SK-N-SH (cell line): ENCODE measurements around the gene MAP4K3. TPM values are rescaled to one million over a fixed set of nuclear protein-coding genes. Genes with fewer than 3 reads are reported as not detected.

Experiments
- CTCF ChIA-PET: fragments of 300-600, 350-600 bp; formaldehyde crosslinking; extraction: SDS; loops from one replicate; lab custom pipeline; 2021; lab: Yijun Ruan, JAX
- POLR2A ChIA-PET: fragments of 350-600 bp; sonication (Branson Sonifier 250); formaldehyde crosslinking; extraction: SDS; loops from one replicate; lab custom pipeline; 2020; ENCODE audit warnings: antibody characterized with exemption, inconsistent platforms; lab: Yijun Ruan, JAX
- DNase-seq: peaks from one replicate; pipeline ENCODE4 v3.0.0; 2012
- H2AFZ ChIP-seq: fragments of 200-600 bp; sonication (generic); 2 replicates; pipeline ENCODE4 v1.8.1; 2016; ENCODE audit warnings: antibody characterized with exemption, mild to moderate bottlenecking, low read depth
- H3F3A ChIP-seq: fragments of 200-600 bp; sonication (generic); replicated peaks from 2 replicates; pipeline ENCODE3; 2016; ENCODE audit warnings: antibody characterized with exemption, mild to moderate bottlenecking; ENCODE audit not compliant: insufficient read depth
- H3K27ac ChIP-seq, 2 experiments: fragments of 200-500 bp in 1 of 2; fragments of 200-600 bp in 1 of 2; sonication (Bioruptor generic) in 1 of 2; sonication (generic), shearing (Covaris generic) in 1 of 2; 2 replicates each; pipeline versions ENCODE4 v1.5.1 to v1.6.1; 2014 to 2016; ENCODE audit warnings: low read depth in 2 of 2, inconsistent platforms in 1 of 2, low read length in 1 of 2, mild to moderate bottlenecking in 1 of 2, mixed read lengths in 1 of 2
- H3K27me3 ChIP-seq: fragments of 200-600 bp; sonication (generic), shearing (Covaris generic); 2 replicates; pipeline ENCODE4 v1.6.1; 2016; ENCODE audit warnings: mixed run types; ENCODE audit not compliant: insufficient read depth
- H3K36me3 ChIP-seq, 2 experiments: fragments of 200-500 bp in 1 of 2; fragments of 200-600 bp in 1 of 2; sonication (Bioruptor generic) in 1 of 2; sonication (generic) in 1 of 2; replicated peaks in 1 of 2; 2 replicates each; pipeline versions ENCODE3 to v1.5.1; 2014 to 2016; ENCODE audit warnings: low read length in 1 of 2, mild to moderate bottlenecking in 1 of 2; ENCODE audit not compliant: insufficient read depth in 2 of 2, control insufficient read depth in 1 of 2
- H3K4me1 ChIP-seq, 2 experiments: fragments of 200-500 bp in 1 of 2; fragments of 200-600 bp in 1 of 2; sonication (Bioruptor generic) in 1 of 2; sonication (generic), shearing (Covaris generic) in 1 of 2; 2 replicates each; pipeline versions ENCODE4 v1.5.1 to v1.6.1; 2014 to 2016; ENCODE audit warnings: low read depth in 1 of 2, low read length in 1 of 2, mixed run types in 1 of 2; ENCODE audit not compliant: insufficient read depth in 2 of 2, control insufficient read depth in 1 of 2
- H3K4me2 ChIP-seq: fragments of 200-600 bp; sonication (generic), shearing (Covaris generic); 2 replicates; pipeline ENCODE4 v1.6.1; 2017; ENCODE audit warnings: mixed run types
- H3K4me3 ChIP-seq, 2 experiments: fragments of 200-500 bp in 1 of 2; fragments of 200-600 bp in 1 of 2; sonication (Bioruptor generic) in 1 of 2; sonication (generic), shearing (Covaris generic) in 1 of 2; 2 replicates each; pipeline versions ENCODE4 v1.5.1 to v1.8.1; 2014 to 2016; ENCODE audit warnings: low read depth in 2 of 2, inconsistent platforms in 1 of 2, low read length in 1 of 2, mild to moderate bottlenecking in 1 of 2, mixed read lengths in 1 of 2, moderate library complexity in 1 of 2
- H3K79me2 ChIP-seq: fragments of 200-600 bp; sonication (generic); 2 replicates; pipeline ENCODE4 v1.8.1; 2017; ENCODE audit warnings: mild to moderate bottlenecking; ENCODE audit not compliant: insufficient read depth
- H3K9ac ChIP-seq: fragments of 200-600 bp; sonication (generic); 2 replicates; pipeline ENCODE4 v1.6.1; 2017; ENCODE audit warnings: mixed run types
- H3K9me2 ChIP-seq: fragments of 200-600 bp; sonication (generic); 2 replicates; pipeline ENCODE4 v1.6.1; 2017; ENCODE audit warnings: mixed run types
- H3K9me3 ChIP-seq: fragments of 200-600 bp; sonication (generic); 2 replicates; pipeline ENCODE4 v1.6.1; 2017; ENCODE audit warnings: mixed run types, mild to moderate bottlenecking, moderate library complexity
- H4K20me1 ChIP-seq: fragments of 200-600 bp; sonication (generic); 2 replicates; pipeline ENCODE4 v1.6.1; 2017; ENCODE audit warnings: mild to moderate bottlenecking, mixed run types; ENCODE audit not compliant: insufficient read depth
- CHD2 ChIP-seq: fragments of 150-350 bp; IDR thresholded peaks from 2 replicates; pipeline ENCODE4 v1.6.1; 2018; ENCODE audit warnings: low read length; ENCODE audit not compliant: partially characterized antibody
- ELF1 ChIP-seq: IDR thresholded peaks from 2 replicates; pipeline ENCODE4 v1.4.0; 2012
- EZH2phosphoT487 ChIP-seq: fragments of 200-600 bp; sonication (generic); IDR thresholded peaks from 2 replicates; pipeline ENCODE4 v1.6.1; 2017; ENCODE audit warnings: low read depth, mixed run types, mild to moderate bottlenecking, antibody characterized with exemption, moderate library complexity, borderline replicate concordance
- FOXJ3 ChIP-seq: sonication (generic); formaldehyde crosslinking; IDR thresholded peaks from 2 replicates; pipeline ENCODE4 v1.5.1; 2020; ENCODE audit warnings: mild to moderate bottlenecking, missing genetic modification reagents
- FOXM1 ChIP-seq: IDR thresholded peaks from 2 replicates; pipeline ENCODE4 v1.4.0; 2012; ENCODE audit warnings: low read depth, mild to moderate bottlenecking
- GATA2 ChIP-seq: sonication (generic); formaldehyde crosslinking; IDR thresholded peaks from 2 replicates; pipeline ENCODE4 v1.5.0; 2020; ENCODE audit warnings: mild to moderate bottlenecking, missing genetic modification reagents
- IRF3 ChIP-seq: fragments of 150-350 bp; IDR thresholded peaks from 2 replicates; pipeline ENCODE4 v1.6.1; 2016; ENCODE audit warnings: mild to moderate bottlenecking, low read depth, low read length
- MAX ChIP-seq: IDR thresholded peaks from 2 replicates; pipeline ENCODE4 v1.4.0; 2012; ENCODE audit warnings: low read depth
- MXI1 ChIP-seq: IDR thresholded peaks from 2 replicates; pipeline ENCODE4 v1.6.1; 2012; ENCODE audit warnings: mild to moderate bottlenecking, low read depth, low read length, improper control_type of control experiment
- NFIC ChIP-seq: IDR thresholded peaks from 2 replicates; pipeline ENCODE4 v1.4.0; 2012; ENCODE audit warnings: borderline replicate concordance
- POLR2AphosphoS5 ChIP-seq: IDR thresholded peaks from 2 replicates; pipeline ENCODE4 v1.6.1; 2012; ENCODE audit warnings: low read depth, low read length
- RAD21 ChIP-seq: IDR thresholded peaks from 2 replicates; pipeline ENCODE4 v1.6.1; 2012; ENCODE audit warnings: mild to moderate bottlenecking, low read length
- RFX5 ChIP-seq: IDR thresholded peaks from 2 replicates; pipeline ENCODE4 v1.6.1; 2012; ENCODE audit warnings: mild to moderate bottlenecking, improper control_type of control experiment, low read length
- RXRA ChIP-seq: IDR thresholded peaks from 2 replicates; pipeline ENCODE4 v1.4.0; 2012; ENCODE audit warnings: low read depth, mild to moderate bottlenecking, borderline replicate concordance
- SIN3A ChIP-seq: IDR thresholded peaks from 2 replicates; pipeline ENCODE4 v1.6.1; 2012; ENCODE audit warnings: low read depth, mild to moderate bottlenecking, low read length, moderate library complexity, borderline replicate concordance
- SMC3 ChIP-seq: IDR thresholded peaks from 2 replicates; pipeline ENCODE4 v1.6.1; 2012; ENCODE audit warnings: low read depth, low read length, improper control_type of control experiment
- YY1 ChIP-seq: IDR thresholded peaks from 2 replicates; pipeline ENCODE4 v1.4.0; 2012; ENCODE audit warnings: low read depth, mild to moderate bottlenecking
- WGBS: methylation state at CpG from one replicate; pipeline ENCODE4 v1.1.6; 2017; ENCODE audit warnings: low lambda C conversion rate; 5-methylcytosine and 5-hydroxymethylcytosine counted together
- polyA plus RNA-seq, 3 experiments: library from polyadenylated mRNA; depleted of rRNA; stranded (reverse); fragments of >200 nt; gene quantifications; 2 replicates each; pipeline ENCODE4 v1.2.3, GENCODE V29; 2012
- TF ChIP-seq, protein P1 (sequence below): IDR thresholded peaks from 2 replicates; pipeline ENCODE4 v1.6.1; 2012; ENCODE audit warnings: mild to moderate bottlenecking, low read depth, low read length, moderate library complexity
- TF ChIP-seq, protein P2 (sequence below): IDR thresholded peaks from 2 replicates; pipeline ENCODE4 v1.4.0; 2012; ENCODE audit warnings: low read depth, borderline replicate concordance

Gene MAP4K3
- polyA plus RNA-seq, 1 of the 3 experiments (the other 2 are of a cell fraction): 8.8 TPM

DNA sequence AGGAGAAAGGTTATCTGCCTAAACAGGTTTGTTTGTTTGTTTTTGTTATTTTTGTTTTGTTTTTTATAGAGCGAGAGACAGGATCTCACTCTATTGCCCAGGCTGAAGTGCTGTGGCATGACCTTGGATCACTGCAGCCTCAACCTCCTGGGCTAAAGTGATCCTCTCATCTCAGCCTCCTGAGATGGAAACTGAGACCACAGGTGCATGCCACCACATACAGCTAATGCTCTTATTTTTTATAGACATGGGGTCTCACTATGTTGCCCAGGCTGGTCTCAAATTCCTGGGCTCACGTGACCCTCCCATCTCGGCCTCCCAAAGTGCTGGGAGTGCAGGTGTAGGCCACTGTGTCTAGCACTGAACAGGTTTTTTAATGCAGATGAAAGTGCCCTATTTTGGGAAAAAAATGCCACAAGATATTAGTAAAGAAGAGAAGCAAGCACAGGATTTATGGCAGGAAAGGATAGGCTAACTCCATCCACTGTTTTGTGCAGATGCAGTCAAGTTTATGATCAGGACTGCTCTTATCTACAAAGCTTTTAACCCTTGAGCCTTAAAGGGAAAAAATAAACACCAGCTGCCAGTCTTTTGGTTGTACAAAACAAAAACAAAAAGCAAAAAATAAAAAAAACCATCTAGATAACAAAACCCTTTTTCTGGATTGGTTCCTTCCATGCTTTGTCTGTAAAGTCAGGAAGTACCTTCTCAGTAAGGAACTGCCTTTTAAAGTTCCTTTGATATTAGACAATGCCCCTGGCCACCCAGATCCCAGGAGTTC, 29.4 kb downstream of the MAP4K3 start:
- H3K27me3 ChIP-seq: no peaks in the 10 kb centered on the region
- whole genome bisulfite sequencing: 96% methylated on average over 3 of the region's 3 CpGs
- H3K4me3 ChIP-seq: no peak overlapping the region
- no peaks in the 10 kb centered on the region for H3K36me3 ChIP-seq
- H4K20me1 ChIP-seq: peaks cover 12% of the 10 kb centered on the region; the same call in 1 of the 2 replicates
- H3K4me1 ChIP-seq: peaks cover 6 to 39% of the 10 kb centered on the region in 2 experiments; a peak in 3 of 4 replicates
- H2AFZ ChIP-seq: no peak overlapping the region
- H3K9me3 ChIP-seq: no peaks in the 10 kb centered on the region
- DNase-seq: no peak
- no peaks in the 10 kb centered on the region for H3K9me2 ChIP-seq
- TF ChIP-seq FOXJ3 (CRISPR knock-in tag) (no peak), CHD2 (no peak), SIN3A (no peak), RFX5 (no peak), SMC3 (no peak), MAX (no peak), RAD21 (no peak), NFIC (no peak), GATA2 (CRISPR knock-in tag) (no peak), IRF3 (no peak), RXRA (no peak), YY1 (no peak), EZH2phosphoT487 (no peak), MXI1 (no peak), ELF1 (no peak), FOXM1 (no peak), POLR2AphosphoS5 (no peak)
- TF ChIP-seq, protein P1, sequence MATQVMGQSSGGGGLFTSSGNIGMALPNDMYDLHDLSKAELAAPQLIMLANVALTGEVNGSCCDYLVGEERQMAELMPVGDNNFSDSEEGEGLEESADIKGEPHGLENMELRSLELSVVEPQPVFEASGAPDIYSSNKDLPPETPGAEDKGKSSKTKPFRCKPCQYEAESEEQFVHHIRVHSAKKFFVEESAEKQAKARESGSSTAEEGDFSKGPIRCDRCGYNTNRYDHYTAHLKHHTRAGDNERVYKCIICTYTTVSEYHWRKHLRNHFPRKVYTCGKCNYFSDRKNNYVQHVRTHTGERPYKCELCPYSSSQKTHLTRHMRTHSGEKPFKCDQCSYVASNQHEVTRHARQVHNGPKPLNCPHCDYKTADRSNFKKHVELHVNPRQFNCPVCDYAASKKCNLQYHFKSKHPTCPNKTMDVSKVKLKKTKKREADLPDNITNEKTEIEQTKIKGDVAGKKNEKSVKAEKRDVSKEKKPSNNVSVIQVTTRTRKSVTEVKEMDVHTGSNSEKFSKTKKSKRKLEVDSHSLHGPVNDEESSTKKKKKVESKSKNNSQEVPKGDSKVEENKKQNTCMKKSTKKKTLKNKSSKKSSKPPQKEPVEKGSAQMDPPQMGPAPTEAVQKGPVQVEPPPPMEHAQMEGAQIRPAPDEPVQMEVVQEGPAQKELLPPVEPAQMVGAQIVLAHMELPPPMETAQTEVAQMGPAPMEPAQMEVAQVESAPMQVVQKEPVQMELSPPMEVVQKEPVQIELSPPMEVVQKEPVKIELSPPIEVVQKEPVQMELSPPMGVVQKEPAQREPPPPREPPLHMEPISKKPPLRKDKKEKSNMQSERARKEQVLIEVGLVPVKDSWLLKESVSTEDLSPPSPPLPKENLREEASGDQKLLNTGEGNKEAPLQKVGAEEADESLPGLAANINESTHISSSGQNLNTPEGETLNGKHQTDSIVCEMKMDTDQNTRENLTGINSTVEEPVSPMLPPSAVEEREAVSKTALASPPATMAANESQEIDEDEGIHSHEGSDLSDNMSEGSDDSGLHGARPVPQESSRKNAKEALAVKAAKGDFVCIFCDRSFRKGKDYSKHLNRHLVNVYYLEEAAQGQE: no peak
- TF ChIP-seq, protein P2, sequence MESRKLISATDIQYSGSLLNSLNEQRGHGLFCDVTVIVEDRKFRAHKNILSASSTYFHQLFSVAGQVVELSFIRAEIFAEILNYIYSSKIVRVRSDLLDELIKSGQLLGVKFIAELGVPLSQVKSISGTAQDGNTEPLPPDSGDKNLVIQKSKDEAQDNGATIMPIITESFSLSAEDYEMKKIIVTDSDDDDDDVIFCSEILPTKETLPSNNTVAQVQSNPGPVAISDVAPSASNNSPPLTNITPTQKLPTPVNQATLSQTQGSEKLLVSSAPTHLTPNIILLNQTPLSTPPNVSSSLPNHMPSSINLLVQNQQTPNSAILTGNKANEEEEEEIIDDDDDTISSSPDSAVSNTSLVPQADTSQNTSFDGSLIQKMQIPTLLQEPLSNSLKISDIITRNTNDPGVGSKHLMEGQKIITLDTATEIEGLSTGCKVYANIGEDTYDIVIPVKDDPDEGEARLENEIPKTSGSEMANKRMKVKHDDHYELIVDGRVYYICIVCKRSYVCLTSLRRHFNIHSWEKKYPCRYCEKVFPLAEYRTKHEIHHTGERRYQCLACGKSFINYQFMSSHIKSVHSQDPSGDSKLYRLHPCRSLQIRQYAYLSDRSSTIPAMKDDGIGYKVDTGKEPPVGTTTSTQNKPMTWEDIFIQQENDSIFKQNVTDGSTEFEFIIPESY: no peak
- peaks cover 93% of the 10 kb centered on the region for H3K79me2 ChIP-seq
- H3F3A ChIP-seq: peaks cover 25% of the 10 kb centered on the region
- POLR2A ChIA-PET: interaction anchor here (0.9 kb wide), 1 partner anchor 10 kb away, joined by 3 read pairs; no protein-coding TSS in a partner anchor
- H3K27ac ChIP-seq: no peak overlapping the region
- no peak overlapping the region for H3K4me2 ChIP-seq
- H3K9ac ChIP-seq: no peak overlapping the region
- CTCF ChIA-PET: interaction anchor here (1.2 kb wide), 1 partner anchor 29 kb away, joined by 3 read pairs; the partner anchor contains the start of gene MAP4K3
